GM21529 (cell line): ENCODE data around the gene SLC38A3.

Experiments used
- ATAC-seq: cut with Tn5 transposase; IDR thresholded peaks from one replicate; pipeline ENCODE4 v1.9.1; 2021; ENCODE audit not compliant: unreplicated experiment

The SLC38A3 gene

DNA sequence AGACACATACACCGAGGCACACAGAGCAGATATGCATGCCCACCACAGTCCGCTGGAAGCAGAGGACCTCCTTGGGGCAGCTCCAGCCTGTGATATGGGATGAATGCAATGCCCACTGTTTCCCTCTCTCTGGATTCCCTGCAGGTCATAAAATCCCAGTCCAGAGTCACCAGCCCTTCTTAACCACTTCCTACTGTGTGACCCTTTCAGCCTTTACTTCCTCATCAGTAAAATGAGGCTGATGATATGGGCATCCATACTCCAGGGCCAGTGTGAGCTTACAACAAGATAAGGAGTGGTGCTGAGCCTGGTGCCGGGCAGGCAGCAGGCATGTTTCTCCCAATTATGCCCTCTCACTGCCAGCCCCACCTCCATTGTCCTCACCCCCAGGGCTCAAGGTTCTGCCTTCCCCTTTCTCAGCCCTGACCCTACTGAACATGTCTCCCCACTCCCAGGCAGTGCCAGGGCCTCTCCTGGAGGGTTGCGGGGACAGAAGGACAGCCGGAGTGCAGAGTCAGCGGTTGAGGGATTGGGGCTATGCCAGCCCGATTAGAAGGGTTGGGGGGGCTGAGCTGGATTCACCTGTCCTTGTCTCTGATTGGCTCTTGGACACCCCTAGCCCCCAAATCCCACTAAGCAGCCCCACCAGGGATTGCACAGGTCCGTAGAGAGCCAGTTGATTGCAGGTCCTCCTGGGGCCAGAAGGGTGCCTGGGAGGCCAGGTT, 14.0 kb upstream of the SLC38A3 start, which contains the start of gene GNAT1:
Gene GNAT1 (plus strand): TSS at position 675 of the 725 bp plus-strand sequence. CDS start 116 bp downstream, outside the sequence.
- no peak for ATAC-seq

DNA sequence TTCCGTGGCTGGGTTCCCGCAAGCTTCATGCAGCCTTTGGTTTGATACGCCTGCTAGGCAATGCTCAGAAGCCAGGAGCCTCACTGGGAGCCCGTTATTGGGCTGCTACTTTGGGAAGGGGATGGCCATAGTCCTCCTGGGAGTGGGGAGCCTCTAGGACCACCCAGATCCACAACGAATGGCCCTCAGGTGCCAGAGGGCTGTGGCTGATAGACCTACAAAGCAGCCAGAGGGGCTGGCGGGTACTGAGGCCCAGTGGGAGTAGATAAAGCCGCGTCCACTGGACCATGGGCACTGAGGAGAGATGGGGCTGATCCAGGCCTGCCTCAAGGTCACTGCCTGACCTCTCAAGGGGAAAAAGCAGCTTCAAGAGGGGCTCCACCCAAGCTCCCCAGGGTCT, 12.9 kb upstream of the SLC38A3 start:
- no peak for ATAC-seq

DNA sequence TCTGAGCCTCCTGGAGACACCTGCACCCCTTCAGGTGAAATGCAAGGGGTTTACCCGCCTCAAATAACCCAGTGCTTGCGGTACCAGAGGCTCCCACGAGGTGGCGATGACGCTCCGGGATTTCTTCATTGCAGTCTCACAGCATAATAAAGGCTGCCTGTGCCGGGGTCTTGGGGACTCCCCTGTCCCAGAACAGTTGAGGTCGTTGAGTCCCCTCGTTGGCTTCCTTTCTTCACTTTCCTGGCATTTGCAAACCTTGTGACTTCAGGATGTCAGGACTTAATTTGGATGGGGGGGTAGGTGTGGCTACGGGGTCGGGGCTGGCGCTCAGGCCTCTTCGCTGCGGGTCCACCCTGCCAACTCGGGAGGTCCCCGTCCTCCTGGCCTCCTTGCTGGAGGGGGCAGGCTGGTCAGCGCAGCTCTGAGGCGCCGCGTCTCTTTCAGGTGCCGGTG, 12.4 kb upstream of the SLC38A3 start:
- no peak for ATAC-seq

DNA sequence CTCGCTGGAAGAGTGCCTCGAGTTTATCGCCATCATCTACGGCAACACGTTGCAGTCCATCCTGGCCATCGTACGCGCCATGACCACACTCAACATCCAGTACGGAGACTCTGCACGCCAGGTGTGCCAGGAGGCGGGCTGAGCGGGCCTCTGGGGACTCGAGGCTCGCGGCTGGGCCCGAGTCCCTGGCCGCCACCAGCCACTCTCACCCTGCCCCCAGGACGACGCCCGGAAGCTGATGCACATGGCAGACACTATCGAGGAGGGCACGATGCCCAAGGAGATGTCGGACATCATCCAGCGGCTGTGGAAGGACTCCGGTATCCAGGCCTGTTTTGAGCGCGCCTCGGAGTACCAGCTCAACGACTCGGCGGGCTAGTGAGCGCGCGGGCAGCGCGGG, 11.8 kb upstream of the SLC38A3 start:
- no peak for ATAC-seq

DNA sequence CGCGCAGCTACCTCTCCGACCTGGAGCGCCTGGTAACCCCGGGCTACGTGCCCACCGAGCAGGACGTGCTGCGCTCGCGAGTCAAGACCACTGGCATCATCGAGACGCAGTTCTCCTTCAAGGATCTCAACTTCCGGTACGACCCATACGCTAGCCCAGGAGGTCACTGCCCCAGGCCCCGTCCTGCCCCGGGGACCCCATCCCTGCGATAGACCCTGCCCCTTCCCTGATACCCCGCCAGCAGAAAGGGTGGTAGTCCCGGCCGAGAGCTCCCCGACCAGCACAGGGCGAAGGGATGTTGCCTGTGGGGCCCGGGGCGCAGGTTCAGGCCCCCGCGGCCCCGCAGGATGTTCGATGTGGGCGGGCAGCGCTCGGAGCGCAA, 11.3 kb upstream of the SLC38A3 start:
- no peak for ATAC-seq

DNA sequence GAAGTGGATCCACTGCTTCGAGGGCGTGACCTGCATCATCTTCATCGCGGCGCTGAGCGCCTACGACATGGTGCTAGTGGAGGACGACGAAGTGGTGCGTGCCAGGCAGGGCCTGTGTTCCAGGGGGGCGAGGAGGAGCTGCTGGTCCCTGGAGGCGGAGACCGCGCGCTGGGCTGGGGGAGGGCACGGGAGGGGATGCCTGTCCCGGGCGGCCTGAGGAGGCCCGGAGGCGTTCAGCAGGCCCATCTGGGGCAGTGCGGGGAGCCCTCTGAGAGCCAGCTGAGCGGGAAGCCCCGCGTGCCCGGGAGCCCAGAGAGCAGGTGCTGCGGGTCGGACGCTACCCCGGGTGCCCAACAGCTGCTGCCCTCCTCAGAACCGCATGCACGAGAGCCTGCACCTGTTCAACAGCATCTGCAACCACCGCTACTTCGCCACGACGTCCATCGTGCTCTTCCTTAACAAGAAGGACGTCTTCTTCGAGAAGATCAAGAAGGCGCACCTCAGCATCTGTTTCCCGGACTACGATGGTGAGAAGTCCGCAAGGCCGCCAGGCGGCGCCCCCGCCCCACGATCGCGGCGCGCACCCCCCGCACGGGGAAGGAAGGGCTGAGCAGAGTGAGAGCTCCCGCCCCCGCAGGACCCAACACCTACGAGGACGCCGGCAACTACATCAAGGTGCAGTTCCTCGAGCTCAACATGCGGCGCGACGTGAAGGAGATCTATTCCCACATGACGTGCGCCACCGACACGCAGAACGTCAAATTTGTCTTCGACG, 10.8 kb upstream of the SLC38A3 start:
- ATAC-seq: no peak

DNA sequence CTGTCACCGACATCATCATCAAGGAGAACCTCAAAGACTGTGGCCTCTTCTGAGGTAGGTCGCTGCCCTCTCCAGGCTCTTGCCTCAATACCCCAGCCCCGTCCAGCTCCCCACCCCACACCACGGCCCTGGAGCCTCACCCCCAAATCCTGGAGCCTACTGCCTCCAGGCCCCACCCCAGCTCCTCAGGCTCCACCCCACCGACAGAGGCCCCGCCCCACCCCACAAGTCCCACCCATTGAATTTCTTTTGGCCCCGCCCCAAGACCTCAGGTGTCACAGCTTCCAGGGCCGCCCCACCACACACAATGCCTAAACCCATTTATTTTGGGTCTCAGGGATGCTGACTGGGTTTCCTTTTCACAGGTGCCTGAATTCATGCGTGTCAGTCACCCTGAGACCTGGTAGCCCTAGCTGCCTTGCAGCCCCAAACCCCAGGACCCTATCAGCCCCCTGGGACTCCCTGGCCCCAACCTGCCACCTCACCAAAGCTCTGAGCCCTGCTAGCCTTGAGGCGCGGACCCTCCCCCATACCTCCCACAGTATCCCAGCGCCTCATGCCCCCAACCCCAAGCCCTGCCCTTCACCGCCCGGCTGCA, 10.1 kb upstream of the SLC38A3 start:
- ATAC-seq: no peak

DNA sequence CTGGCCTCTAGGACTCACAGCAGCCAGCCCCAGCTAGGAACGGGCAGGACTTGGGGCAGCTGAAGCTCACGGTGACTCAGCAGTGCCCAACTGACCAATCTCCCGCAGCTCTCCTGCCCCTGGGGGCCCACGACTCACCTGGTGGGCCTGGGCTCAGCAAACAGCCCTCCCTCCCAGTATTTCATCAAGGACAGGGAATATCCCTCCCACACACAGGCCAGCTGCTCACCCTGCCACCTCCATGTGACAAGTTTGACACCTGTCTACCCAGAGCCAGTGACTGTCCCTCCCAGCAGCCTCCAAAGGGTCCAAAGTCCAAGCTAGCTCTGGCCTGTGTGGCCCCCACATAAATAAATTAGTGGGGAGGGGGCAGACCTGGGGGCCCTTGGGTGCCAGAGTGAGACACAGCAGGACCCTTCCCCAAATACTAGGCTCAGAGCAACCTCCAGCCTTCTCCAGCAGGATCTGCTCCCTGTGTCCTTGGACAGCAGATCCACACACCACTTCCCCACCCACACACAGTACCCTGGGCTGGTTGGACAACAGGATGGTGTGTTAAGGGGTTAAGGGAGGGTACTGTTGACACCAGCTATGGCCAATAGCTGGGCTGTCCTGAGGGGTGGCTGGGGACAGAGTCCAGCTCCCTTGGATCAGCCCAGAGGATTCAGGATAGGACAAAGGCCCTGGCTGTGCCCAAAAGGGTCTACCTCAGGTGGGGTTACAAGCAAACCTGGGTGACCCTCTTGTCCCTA, 9.4 kb upstream of the SLC38A3 start:
- ATAC-seq: no peak

DNA sequence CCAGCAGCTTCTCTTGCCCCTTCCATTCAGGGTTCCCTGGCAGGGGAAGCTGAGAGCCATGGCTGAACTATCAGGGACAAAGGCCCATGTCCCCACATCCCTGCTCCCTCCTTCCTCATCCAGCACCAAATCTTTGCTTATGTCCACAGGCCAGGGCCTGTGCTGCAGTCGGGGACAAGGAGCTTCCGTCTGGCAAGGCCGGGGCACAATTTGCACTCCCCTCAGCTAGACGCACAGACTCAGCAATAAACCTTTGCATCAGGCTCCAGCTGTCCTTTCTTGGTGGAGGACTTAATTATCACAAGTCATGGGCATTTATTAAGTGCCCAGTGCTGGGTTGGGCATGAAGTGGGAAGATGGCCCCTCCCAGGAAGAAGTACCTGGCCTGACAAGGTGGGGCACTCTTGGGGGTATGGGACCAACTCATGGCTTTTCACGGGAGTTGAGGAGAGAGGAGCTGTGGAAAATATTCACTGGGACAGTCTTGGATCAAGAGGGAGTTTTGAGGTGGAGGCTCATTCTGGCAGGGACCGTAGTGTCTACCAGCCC, 8.7 kb upstream of the SLC38A3 start:
- ATAC-seq: no peak

DNA sequence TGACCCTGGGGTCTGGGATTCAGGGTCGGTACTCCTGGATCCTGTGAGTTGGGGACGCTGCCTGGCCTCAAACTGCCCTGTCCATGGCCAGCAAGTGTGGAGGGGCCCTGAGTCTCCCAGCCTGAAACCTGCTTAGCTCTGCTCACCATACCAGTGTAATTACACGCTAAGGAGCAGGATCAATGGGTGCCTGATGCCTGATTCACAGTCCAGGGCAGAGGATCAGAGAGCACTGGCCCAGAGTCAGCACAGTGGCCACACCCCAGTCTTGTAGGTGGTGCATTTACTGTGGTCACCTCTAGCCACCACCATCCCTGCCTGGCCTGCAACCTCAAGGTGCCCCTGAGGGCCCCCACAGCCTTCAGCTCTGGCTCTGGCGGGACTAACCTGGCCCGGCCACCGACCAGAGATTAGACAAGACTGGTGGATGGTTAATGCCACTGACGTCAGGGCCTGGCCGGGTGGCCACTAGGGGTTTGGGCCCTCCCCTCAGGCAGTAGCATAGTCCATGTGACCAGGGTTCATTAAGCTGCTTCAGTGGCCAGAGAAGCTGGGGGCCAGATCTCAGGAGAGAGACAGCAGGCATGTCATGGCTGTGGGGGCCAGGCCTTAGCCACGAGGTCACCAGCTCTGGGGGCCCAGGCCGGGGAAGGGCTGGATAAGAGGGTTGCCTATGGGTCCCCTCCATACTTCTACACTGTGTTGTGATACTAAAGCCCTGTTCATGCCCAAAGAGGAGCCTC, 3.3 kb upstream of the SLC38A3 start:
- no peak for ATAC-seq

DNA sequence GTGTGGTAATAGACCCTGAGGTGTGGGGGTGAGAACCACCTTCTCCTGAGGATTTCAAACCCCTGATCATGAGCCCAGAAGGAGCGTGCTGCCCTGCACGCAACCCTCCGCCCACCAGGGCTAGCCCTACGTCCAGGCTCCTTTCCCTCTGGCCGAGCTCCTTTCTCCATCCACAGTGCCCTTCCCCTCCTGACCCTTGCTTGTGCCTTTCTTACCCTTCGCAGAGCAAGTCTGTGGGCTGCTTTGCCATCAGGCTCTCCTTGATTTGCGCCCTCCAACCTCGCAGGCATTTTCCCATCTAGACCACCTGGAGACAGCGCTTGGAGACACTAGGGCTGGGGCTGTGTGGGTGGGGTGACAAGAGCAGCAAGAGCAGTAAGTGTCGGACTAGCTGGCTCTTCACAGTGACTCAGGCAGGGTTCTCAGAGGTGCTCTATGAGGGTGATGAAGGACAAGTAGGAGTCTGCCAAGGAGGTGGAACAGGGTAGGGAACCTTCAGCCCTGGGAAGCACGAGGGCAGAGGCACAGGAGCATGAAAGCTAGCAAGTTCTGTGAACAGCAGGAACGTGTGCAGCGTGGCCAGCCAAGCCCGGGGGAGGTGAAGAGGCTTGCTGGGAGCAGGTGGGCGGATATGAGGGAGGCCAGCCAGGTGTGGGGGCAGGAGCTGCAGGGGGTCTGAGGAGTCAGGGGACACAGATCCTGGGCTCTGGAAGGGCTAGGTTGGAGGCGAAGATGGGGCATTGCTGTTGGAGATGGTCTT, 2.5 kb upstream of the SLC38A3 start:
- no peak for ATAC-seq

DNA sequence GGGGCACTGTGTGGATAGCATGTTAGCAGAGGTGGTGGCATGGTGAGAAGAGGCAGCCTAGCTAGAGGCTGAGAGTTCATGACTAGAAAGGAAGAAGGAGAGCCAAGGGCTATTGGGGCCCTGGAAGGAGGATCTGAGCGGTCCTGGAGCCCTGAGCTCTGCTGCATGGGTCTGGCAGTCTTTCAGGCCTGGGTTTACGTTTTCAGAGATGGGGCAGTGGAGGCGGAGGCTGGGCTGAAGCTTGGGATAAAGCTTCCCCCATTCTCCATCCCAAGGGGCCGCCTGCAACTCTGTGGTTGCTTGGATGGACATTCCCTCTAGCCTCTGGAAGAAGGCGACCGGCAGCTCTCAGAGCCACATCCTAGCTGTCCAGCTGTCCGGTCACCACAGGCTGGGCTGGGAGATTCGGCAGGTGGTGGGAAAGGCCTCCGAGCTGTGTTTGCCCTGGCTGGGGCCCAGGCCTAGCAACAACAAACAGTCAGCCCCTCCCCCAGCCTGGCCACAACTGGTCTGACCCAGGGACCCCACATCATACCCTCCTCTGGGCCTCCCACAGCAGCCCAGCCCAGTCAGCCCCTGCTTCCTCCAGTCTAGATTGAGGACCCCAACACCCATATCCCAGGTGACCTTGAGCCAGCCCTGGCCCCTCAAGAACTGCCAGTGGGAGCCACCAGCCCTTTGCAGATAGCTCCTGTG, 1.8 kb upstream of the SLC38A3 start:
- no peak for ATAC-seq

DNA sequence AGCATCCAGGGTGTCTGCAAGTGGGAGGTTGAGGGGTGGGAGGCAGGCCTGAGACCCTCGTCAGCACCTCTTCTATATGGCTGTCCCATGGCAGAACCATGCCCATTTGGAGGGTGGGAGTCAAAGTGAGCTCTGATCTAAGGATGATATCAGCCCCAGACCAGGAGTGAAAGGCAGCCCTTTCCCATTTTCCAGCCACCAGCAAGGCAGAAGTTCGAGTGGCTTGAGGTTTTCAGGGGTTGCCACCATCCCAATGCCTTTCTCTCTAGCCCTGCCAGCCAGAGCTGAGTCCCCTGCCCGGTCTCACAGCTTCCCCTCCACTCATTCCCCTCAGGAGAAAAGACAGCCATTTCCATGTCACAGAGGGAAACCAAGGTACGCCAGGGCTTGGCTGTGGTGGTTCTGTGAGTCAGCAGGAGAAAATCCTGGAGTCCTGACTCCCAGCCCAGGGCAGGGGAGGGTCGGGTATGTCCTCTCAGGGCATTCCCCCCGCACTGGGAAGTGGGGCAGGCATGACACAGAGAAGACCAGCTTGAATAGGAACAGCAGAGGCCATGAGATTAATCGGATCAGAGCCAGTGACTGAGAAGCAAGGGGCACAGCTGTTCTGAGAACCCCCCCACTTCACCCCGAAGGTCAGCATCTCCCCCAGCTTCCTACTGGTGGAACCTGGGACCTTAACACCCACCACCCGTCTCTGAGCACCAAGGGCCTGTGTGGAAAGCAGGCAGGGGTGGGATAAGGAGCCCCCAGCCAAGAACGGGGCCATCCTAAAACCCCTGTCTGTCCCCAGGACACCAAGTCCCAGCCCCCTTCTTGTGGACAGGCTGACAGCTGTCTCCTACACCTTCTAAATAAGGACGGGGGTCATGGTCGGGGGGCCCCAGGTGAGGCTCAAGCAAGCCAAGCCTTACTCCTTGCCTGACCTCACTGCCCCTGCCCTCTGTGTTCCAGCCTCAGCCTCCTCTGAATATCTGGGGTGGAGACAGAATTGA, 965 bp upstream of the SLC38A3 start:
- ATAC-seq: no peak

DNA sequence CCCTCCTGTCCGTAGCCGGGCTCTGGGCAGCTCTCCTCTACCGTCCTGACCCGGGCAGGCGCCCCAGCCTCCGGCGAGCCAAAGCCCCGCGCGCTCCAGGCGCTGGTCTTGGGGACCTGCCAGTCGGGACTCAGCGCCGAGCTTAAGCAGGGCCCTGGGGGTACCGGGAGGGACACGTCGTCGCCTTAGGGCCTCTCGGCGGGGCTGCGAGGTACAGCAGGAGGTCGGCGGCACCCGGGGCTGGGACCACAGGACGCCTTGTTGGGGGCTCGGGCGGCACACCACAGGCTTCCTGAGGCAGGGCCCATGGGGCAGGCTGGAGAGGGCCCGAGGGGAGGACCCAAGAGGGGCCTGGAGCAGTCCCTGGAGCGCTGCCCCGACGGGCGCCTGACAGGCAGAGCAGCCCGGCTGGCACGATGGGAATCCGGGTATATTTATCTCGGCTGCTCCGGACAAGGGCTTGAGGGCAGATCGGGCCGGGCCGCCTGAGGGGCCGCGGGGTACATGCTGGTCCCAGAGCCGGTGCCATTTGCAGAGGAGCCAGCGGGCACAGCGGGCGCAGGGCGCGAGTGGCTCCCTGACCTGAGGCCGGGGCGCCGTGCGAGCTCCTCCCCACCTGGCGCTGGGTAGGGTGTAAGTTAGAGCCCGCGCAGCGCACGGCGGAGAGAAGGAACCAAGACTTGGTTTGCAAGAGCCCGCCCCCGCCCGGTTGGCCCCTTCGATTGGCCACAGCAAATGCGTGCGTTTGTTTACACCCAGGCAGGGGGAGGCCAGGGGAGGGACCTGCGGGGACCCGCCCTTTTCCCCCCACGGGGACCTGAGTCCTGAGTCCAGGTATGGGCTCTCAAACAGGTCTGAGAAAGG, 574 bp downstream of the SLC38A3 start:
- no peak for ATAC-seq

DNA sequence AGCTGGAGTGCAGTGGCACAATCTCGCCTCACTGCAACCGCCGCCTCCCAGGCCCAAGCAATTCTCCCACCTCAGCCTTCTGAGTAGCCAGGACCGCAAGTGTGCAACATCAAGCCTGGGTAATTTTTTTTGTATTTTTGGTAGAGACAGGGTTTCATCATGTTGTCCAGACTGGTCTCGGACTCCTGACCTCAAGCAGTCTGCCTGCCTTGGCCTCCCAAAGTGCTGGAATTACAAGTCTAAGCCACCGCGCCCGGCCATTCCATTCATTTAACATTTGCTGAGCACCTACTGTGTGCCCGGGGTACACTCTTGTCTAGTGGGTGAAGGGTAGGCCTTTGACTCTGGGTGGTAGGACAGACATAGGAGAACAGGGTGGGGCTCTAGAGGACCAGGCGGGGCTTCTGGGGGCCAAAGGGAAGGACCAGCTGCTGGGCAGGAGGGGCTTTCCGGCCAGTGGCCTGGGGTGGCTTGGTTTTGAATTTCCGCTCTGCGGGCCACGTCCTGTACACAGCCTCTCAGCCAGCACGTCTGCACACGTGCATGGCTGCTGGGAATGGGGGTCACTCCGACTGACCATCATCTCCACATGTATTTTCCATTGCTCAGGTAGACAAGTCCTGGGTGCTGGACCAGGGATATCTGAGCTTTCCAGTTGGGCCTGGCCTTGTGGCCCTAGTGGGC, 2.4 kb downstream of the SLC38A3 start:
- no peak for ATAC-seq

DNA sequence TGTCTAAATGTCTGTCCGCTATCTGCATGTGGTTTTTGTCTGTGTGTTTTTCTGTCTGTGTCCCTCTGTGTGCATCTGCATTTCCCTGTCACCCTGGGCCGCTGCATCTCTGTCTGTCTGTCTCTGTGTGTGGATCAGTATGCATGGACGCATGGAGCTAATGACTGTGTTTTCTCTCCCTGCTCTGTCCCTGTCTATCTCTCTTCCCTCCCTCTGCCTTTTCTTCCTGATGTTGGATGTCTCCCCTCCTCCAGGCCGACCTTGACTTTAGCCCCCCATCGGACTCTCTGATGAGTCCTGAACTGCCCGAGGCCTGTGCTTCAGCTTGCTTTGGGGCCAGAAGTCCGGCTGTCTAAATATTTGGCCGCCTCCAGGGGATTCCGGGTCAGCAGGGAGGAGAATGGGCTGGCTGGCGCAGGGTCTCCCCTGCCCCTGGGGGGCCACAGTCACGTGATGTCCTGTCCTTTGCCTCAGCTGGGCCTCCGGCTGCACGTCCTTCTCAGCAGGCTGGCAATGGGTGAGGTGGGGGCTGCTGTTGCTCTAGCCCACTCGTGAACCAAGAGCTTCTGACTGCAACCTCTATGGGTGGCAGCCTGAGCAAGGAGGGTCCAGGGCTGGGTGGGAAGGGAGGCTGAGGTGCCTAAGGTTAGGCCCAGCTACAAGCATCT, 3.7 kb downstream of the SLC38A3 start:
- no peak for ATAC-seq
